Smooth muscle cell (in vitro differentiated cells): Measurements from ENCODE around the gene CD276. TPM values are rescaled to one million over a fixed set of nuclear protein-coding genes. Genes with fewer than 3 reads are reported as not detected.
A peak's percentile ranks its signal among the peaks of the same experiment; 100 is the strongest.
"Not testable (repeated sequence)": the region's sequence is repeated elsewhere in the genome, so short reads cannot be mapped to it uniquely, and the experiment has no call there.

Experiments used
- DNase-seq: peaks from one replicate; lab custom pipeline; 2025; ENCODE audit not compliant: unreplicated experiment; lab: John Stamatoyannopoulos, UW
- H2AFZ ChIP-seq: fragments of 200-600 bp; sonication (generic); 2 replicates; pipeline ENCODE4 v1.6.0; 2016; ENCODE audit warnings: antibody characterized with exemption, low read depth, mild to moderate bottlenecking
- H3F3A ChIP-seq: fragments of 200-600 bp; sonication (generic); 2 replicates; pipeline ENCODE4 v1.6.0; 2017; ENCODE audit warnings: antibody characterized with exemption, low read depth
- H3K27ac ChIP-seq: fragments of 200-600 bp; sonication (generic); 2 replicates; pipeline ENCODE4 v1.5.1; 2016; ENCODE audit warnings: low read depth, mild to moderate bottlenecking
- H3K27me3 ChIP-seq: fragments of 200-600 bp; sonication (generic); 2 replicates; pipeline ENCODE4 v1.6.1; 2016; ENCODE audit warnings: low read depth, mild to moderate bottlenecking
- H3K36me3 ChIP-seq: fragments of 200-600 bp; sonication (generic); 2 replicates; pipeline ENCODE4 v1.5.1; 2016; ENCODE audit warnings: low read depth
- H3K4me1 ChIP-seq: fragments of 200-600 bp; sonication (generic); 2 replicates; pipeline ENCODE4 v1.5.1; 2016; ENCODE audit warnings: low read depth
- H3K4me2 ChIP-seq: fragments of 200-600 bp; sonication (generic); 2 replicates; pipeline ENCODE4 v1.6.0; 2016; ENCODE audit warnings: mild to moderate bottlenecking
- H3K4me3 ChIP-seq: fragments of 200-600 bp; sonication (generic); 2 replicates; pipeline ENCODE4 v1.5.1; 2016; ENCODE audit warnings: mild to moderate bottlenecking
- H3K79me2 ChIP-seq: fragments of 200-600 bp; sonication (generic); 2 replicates; pipeline ENCODE4 v1.6.0; 2016; ENCODE audit warnings: low read depth, mild to moderate bottlenecking
- H3K9ac ChIP-seq: fragments of 200-600 bp; sonication (generic); 2 replicates; pipeline ENCODE4 v1.6.0; 2016; ENCODE audit warnings: low read depth
- H3K9me3 ChIP-seq: fragments of 200-600 bp; sonication (generic); replicated peaks from 2 replicates; pipeline ENCODE4 v1.5.1; 2016; ENCODE audit warnings: low read depth
- H4K20me1 ChIP-seq: fragments of 200-600 bp; sonication (generic); 2 replicates; pipeline ENCODE4 v1.6.0; 2016; ENCODE audit warnings: low read depth
- CTCF ChIP-seq: fragments of 200-600 bp; sonication (generic); IDR thresholded peaks from 2 replicates; pipeline ENCODE4 v1.5.1; 2017; ENCODE audit warnings: borderline replicate concordance, mild to moderate bottlenecking, antibody characterized with exemption; ENCODE audit not compliant: insufficient read depth, poor library complexity, severe bottlenecking
- WGBS: methylation state at CpG from one replicate; pipeline ENCODE4 v1.1.7; 2016; ENCODE audit warnings: low lambda C conversion rate; 5-methylcytosine and 5-hydroxymethylcytosine counted together
- polyA plus RNA-seq: library from polyadenylated mRNA; unstranded; fragments of >200 nt; fragmentation: Nextera tagmentation; extraction: Ambion mirVana; gene quantifications from 2 replicates; pipeline ENCODE4 v1.2.1, GENCODE V29; 2016
- total RNA-seq: library from RNA; depleted of rRNA; stranded (reverse); fragments of >200 nt; gene quantifications from 2 replicates; pipeline ENCODE4 v1.2.3, GENCODE V29; 2014

Gene CD276
- total and polyA plus RNA-seq, 2 experiments from 2014 or later, result 144 to 312 TPM

- peak overlapping the region; percentile 68 for H3K27ac ChIP-seq
- DNase-seq, result no peak
- H3F3A ChIP-seq, result no peaks in the 10 kb centered on the region
- no peaks in the 10 kb centered on the region for H3K36me3 ChIP-seq
- no peaks in the 10 kb centered on the region for H3K4me1 ChIP-seq
- H4K20me1 ChIP-seq, result no peaks in the 10 kb centered on the region
- no peak for TF ChIP-seq CTCF
- H3K79me2 ChIP-seq, result no peaks in the 10 kb centered on the region
- no peak overlapping the region for H3K4me3 ChIP-seq
- peak overlapping the region; percentile 46 for H3K9ac ChIP-seq
- WGBS, result 67% methylated on average over 7 of the region's 7 CpGs
- peak overlapping the region; percentile 6 for H3K4me2 ChIP-seq
- no peak overlapping the region for H2AFZ ChIP-seq
- no peaks in the 10 kb centered on the region for H3K27me3 ChIP-seq
- H3K9me3 ChIP-seq, result no peaks in the 10 kb centered on the region
These were observed 43.3 kb downstream of the CD276 start for GRCh38 chr15:73727330-73727976.

GRCh38 chr15:73732051-73732450 lies 47.9 kb downstream of the CD276 start:
- WGBS, result 97% methylated on average over 6 of the region's 29 CpGs
- H3K27ac ChIP-seq, DNase-seq: not testable (repeated sequence)

GRCh38 chr15:73732930-73733329 lies 48.7 kb downstream of the CD276 start:
- Histone ChIP-seq H3K4me1 (no peaks in the 10 kb centered on the region), H3K27me3 (peaks cover 3% of the 10 kb centered on the region), H4K20me1 (no peaks in the 10 kb centered on the region), H3K4me2 (no peak overlapping the region), H3K4me3 (no peak overlapping the region), H3K36me3 (no peaks in the 10 kb centered on the region), H3K9me3 (no peaks in the 10 kb centered on the region), H3F3A (no peaks in the 10 kb centered on the region), H3K9ac (no peak overlapping the region), H3K27ac (no peak overlapping the region), H2AFZ (no peak overlapping the region), H3K79me2 (no peaks in the 10 kb centered on the region)
- no peak for DNase-seq
- no peak for TF ChIP-seq CTCF
- WGBS, result 88% methylated on average over 3 of the region's 3 CpGs

More at GRCh38 chr15:73732051-73732450, 47.9 kb downstream of the CD276 start:
- H3K79me2 ChIP-seq, H2AFZ ChIP-seq, H3K9ac ChIP-seq, H4K20me1 ChIP-seq, H3K4me3 ChIP-seq, H3K4me2 ChIP-seq, H3K9me3 ChIP-seq, H3K36me3 ChIP-seq, H3F3A ChIP-seq, H3K27me3 ChIP-seq, H3K4me1 ChIP-seq: not testable (repeated sequence)

- Histone ChIP-seq H3K27me3 (peaks cover 3% of the 10 kb centered on the region), H2AFZ (no peak overlapping the region), H3K79me2 (no peaks in the 10 kb centered on the region), H3K4me2 (no peak overlapping the region), H3K36me3 (no peaks in the 10 kb centered on the region), H3F3A (no peaks in the 10 kb centered on the region), H3K27ac (no peak overlapping the region), H3K4me3 (no peak overlapping the region), H3K9ac (no peak overlapping the region), H4K20me1 (no peaks in the 10 kb centered on the region), H3K9me3 (no peaks in the 10 kb centered on the region), H3K4me1 (no peaks in the 10 kb centered on the region)
- 74% methylated on average over 7 of the region's 7 CpGs for WGBS
- no peak for TF ChIP-seq CTCF
- DNase-seq, result no peak
These were observed 53.4 kb downstream of the CD276 start for GRCh38 chr15:73737535-73737934.
